ENCODE data around the gene TULP3.

Gene TULP3

GRCh38 chr12:2974560-2974971 is 83.9 kb downstream of the TULP3 start:
- DNase-seq, result no peak

DNA sequence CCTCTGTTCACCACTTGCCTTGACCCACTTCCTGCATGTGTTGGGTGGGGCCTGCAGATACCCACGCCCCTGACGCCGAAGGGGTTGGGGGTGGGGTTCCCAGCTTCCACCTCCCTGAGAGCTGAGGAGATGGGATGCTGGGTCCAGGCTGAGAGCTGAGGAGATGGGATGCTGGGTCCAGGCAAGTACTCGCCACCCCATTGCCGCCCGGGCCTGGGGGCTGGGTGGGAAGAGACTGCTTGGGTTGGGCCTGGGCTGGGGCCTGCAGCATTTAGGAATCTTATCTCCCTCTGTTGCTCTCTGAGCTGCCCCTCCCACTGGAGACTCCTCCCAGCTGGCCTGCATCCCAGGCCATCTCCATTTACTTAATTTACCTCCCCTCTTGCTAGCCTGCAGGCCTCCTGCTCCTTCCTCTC is 85.9 kb downstream of the TULP3 start:
- no peak for DNase-seq

GRCh38 chr12:2977776-2978175 is 87.1 kb downstream of the TULP3 start:
- DNase-seq, result no peak

DNA sequence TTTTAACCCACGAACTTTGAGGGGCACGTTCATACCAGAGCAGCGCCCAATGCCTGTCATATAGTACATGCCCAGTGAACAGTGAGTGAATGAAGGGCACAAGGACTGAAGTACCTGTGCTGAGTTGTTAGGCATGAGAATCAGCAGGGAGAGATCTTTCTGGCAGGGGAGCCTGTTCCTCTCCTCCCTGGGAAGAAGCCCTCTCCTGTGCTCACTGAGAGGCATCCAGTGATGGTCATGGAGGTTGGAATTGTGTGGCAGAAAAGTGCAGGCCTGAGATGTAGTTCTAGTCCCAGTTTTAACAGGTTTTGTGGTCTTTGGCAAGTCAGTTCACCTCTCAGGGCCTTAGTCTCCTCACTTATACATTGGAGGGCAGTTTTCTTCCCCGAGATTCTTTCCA is 89.1 kb downstream of the TULP3 start:
- no peak for DNase-seq

DNA sequence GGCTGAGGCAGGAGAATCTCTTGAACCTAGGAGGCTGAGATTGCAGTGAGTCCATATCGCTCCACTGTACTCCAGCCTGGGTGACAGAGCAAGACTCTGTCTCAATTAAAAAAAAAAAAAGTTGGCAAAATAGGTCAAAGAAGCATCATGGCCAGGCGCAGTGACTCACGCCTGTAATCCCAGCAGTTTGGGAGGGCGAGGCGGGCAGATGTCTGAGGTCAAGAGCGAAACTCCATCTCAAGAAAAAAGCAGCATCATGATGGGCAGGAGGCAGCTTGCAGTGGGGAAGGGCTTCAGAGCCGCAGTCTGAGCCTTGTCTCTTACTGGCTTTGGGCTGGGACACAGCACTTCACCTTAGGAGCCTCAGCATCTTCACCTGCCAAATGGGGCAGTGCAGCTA is 89.9 kb downstream of the TULP3 start:
- DNase-seq, result no peak

DNA sequence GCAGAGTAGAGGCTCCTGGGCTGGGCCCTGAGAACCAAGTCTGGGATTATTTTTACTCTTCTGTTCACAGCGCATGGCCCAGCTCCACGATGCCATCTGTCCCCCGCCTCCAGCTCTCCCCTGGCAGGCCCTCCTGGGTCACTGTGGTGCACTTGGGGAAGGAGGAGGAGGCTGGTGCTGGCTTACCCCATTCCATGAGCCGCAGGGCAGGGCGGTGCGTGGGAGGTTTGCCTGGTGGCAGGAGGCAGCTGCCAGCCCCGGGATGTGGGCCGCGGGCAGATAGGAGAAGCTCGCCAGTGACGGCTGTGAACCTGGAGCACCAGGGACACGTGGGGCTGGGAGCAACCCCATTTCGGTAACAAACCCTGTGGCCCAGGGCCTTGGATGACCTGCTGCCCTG is 91.7 kb downstream of the TULP3 start:
- no peak for DNase-seq

DNA sequence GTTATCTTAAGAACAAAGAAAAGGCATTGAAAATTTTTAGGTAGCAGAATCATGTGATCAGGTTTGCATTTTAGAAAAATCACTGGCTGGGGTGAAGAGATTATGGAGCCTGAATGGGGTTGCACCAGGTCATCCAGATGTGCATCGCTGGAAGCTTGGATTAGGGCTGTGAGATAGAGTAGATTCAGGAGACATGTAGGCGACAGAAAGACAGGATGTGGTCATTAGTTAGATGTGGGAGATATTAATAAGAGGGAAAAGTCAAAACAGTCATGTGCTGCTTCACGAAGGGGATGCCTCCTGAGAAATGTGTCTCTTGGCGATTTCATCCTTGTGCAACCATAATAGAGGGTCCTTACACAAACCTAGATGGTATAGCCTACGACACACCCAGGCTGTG is 93.6 kb downstream of the TULP3 start:
- no peak for DNase-seq

DNA sequence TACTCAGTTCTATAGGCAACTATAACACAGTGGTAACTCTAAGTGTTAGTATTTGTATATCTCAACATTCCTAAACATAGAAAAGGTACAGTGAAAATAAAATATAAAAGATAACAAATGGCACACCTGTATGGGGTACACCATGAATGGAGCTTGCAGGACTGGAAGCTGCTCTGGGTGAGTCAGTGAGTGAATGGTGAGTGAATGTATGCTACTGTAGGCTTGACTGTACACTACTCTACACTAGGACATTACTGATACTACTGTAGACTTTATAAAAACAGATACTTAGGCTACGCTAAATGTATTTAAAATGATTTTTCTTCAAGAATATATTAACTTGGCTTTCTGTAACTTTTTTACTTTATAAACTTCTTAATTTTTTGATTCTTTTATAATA is 94.0 kb downstream of the TULP3 start:
- DNase-seq, result no peak

GRCh38 chr12:2986876-2987275 is 96.2 kb downstream of the TULP3 start:
- DNase-seq, result no peak

DNA sequence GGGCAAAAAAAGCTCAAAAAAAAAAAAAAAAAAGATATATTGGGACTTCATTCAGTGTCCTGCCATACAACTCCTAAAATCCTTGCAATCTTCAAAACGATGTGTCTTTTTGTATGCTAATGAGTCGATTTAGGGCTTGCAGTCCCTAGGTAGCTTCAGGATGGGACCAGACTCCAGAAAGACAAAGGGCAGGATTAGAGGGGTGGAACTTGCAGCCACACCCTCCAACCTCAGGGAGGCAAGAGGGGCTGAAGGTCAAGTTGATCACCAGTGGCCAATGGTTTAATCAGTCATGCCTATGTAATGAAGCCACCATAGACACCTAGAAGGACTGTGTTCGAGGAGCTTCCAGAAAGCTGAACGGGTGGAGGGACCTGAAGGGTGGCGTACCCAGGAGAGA is 97.8 kb downstream of the TULP3 start:
- DNase-seq, result no peak
